ENCODE results near the gene XPR1. TPM values are rescaled to one million over a fixed set of nuclear protein-coding genes. Genes with fewer than 3 reads are reported as not detected.
A peak's percentile ranks its signal among the peaks of the same experiment; 100 is the strongest.

Gene XPR1
- total RNA-seq, 4 donors from 2014 or later: 13.4 to 22.1 (median 14.9) TPM

GRCh38 chr1:180905927-180906326, 274.1 kb downstream of the XPR1 start:
- 92% methylated on average over 8 of the region's 8 CpGs for WGBS
- Histone ChIP-seq H3K27me3 (no peaks in the 10 kb centered on the region), H3K9me3 (no peaks in the 10 kb centered on the region), H3K36me3 (no peaks in the 10 kb centered on the region), H3K4me3 (no peak overlapping the region), H3K4me1 (no peaks in the 10 kb centered on the region), H3K27ac (no peak overlapping the region)
- DNase-seq (ENCODE audit: low spot score in 2 of 2): no peak
- TF ChIP-seq POLR2AphosphoS5 (IDR thresholded peaks at IDR 0.05): no peak
- no peak for TF ChIP-seq EP300 (IDR thresholded peaks at IDR 0.05)

- no peak for DNase-seq (ENCODE audit: low spot score in 2 of 2)
- Histone ChIP-seq H3K27ac (no peak overlapping the region), H3K36me3 (no peaks in the 10 kb centered on the region), H3K27me3 (no peaks in the 10 kb centered on the region), H3K9me3 (no peaks in the 10 kb centered on the region), H3K4me3 (no peak overlapping the region), H3K4me1 (peaks cover 3% of the 10 kb centered on the region)
- TF ChIP-seq EP300 (IDR thresholded peaks at IDR 0.05) (no peak), POLR2A (IDR thresholded peaks at IDR 0.05) (no peak), POLR2AphosphoS5 (IDR thresholded peaks at IDR 0.05) (no peak), CTCF (IDR thresholded peaks at IDR 0.05) (no peak)
- WGBS: 84% methylated on average over 9 of the region's 9 CpGs
These were observed 274.7 kb downstream of the XPR1 start for GRCh38 chr1:180906511-180906910.

- TF ChIP-seq EP300 (IDR thresholded peaks at IDR 0.05) (no peak), POLR2A (IDR thresholded peaks at IDR 0.05) (no peak), POLR2AphosphoS5 (IDR thresholded peaks at IDR 0.05) (no peak)
- Histone ChIP-seq H3K4me1 (peaks cover 10% of the 10 kb centered on the region), H3K27ac (no peak overlapping the region), H3K27me3 (peaks cover 3% of the 10 kb centered on the region), H3K4me3 (no peak overlapping the region), H3K9me3 (no peaks in the 10 kb centered on the region), H3K36me3 (no peaks in the 10 kb centered on the region)
- peak in 1 of 2 donors; percentile 37 for DNase-seq (ENCODE audit: low spot score in 2 of 2)
- 87% methylated on average over 10 of the region's 10 CpGs for WGBS
These were observed 275.7 kb downstream of the XPR1 start for GRCh38 chr1:180907313-180908055.

- Histone ChIP-seq H3K36me3 (no peaks in the 10 kb centered on the region), H3K27me3 (peaks cover 3% of the 10 kb centered on the region), H3K4me1 (peaks cover 10% of the 10 kb centered on the region), H3K9me3 (no peaks in the 10 kb centered on the region), H3K27ac (no peak overlapping the region), H3K4me3 (no peak overlapping the region)
- TF ChIP-seq POLR2A (IDR thresholded peaks at IDR 0.05): no peak
- TF ChIP-seq POLR2AphosphoS5 (IDR thresholded peaks at IDR 0.05): no peak
- no peak for TF ChIP-seq CTCF (IDR thresholded peaks at IDR 0.05)
- TF ChIP-seq EP300 (IDR thresholded peaks at IDR 0.05): no peak
- peak in 1 of 2 donors; percentile 69 for DNase-seq (ENCODE audit: low spot score in 2 of 2)
- WGBS: 94% methylated on average over 12 of the region's 15 CpGs
These were observed 276.4 kb downstream of the XPR1 start for GRCh38 chr1:180908074-180908765.

- 87% methylated on average over 3 of the region's 3 CpGs for WGBS
- Histone ChIP-seq H3K27me3 (peaks cover 3% of the 10 kb centered on the region), H3K36me3 (no peaks in the 10 kb centered on the region), H3K4me1 (peaks cover 10% of the 10 kb centered on the region), H3K9me3 (no peaks in the 10 kb centered on the region), H3K4me3 (no peak overlapping the region), H3K27ac (no peak overlapping the region)
- DNase-seq (ENCODE audit: low spot score in 2 of 2): peak in 1 of 2 donors; percentile 21
- TF ChIP-seq CTCF (IDR thresholded peaks at IDR 0.05): no peak
These were observed 277.2 kb downstream of the XPR1 start for GRCh38 chr1:180909005-180909414.

GRCh38 chr1:180909462-180909976, 277.7 kb downstream of the XPR1 start:
- peaks cover 10% of the 10 kb centered on the region for H3K4me1 ChIP-seq
- no peak overlapping the region for H3K27ac ChIP-seq
- WGBS: 67% methylated on average over 5 of the region's 5 CpGs
- peaks cover 3% of the 10 kb centered on the region for H3K27me3 ChIP-seq
- TF ChIP-seq CTCF (IDR thresholded peaks at IDR 0.05): no peak
- TF ChIP-seq EP300 (IDR thresholded peaks at IDR 0.05): no peak
- no peak for TF ChIP-seq POLR2A (IDR thresholded peaks at IDR 0.05)
- TF ChIP-seq POLR2AphosphoS5 (IDR thresholded peaks at IDR 0.05): no peak
- H3K4me3 ChIP-seq: no peak overlapping the region
- DNase-seq (ENCODE audit: low spot score in 2 of 2): no peak
- H3K9me3 ChIP-seq: no peaks in the 10 kb centered on the region
- H3K36me3 ChIP-seq: no peaks in the 10 kb centered on the region
